Endodermal cell (in vitro differentiated cells): ENCODE measurements around the gene LDHD. TPM values are rescaled to one million over a fixed set of nuclear protein-coding genes. Genes with fewer than 3 reads are reported as not detected.

Experiments used
- DNase-seq: peaks from one replicate; pipeline ENCODE4 v3.0.0-alpha.2; 2017
- H3K27ac ChIP-seq: 2 replicates; pipeline ENCODE4 v1.5.1; 2013; ENCODE audit warnings: mild to moderate bottlenecking, low read depth, low read length, moderate library complexity
- H3K27me3 ChIP-seq: 2 replicates; pipeline ENCODE4 v1.6.1; 2013; ENCODE audit warnings: mild to moderate bottlenecking, low read length, moderate library complexity; ENCODE audit not compliant: insufficient read depth, control insufficient read depth, poor library complexity, severe bottlenecking
- H3K36me3 ChIP-seq: 2 replicates; pipeline ENCODE4 v1.7.0; 2013; ENCODE audit warnings: mild to moderate bottlenecking, low read length, moderate library complexity; ENCODE audit not compliant: control insufficient read depth, insufficient read depth
- H3K4me1 ChIP-seq: one replicate; pipeline ENCODE4 v1.7.0; 2013; ENCODE audit warnings: low read length; ENCODE audit not compliant: control insufficient read depth, insufficient read depth
- H3K4me3 ChIP-seq: 2 replicates; pipeline ENCODE4 v1.5.1; 2013; ENCODE audit warnings: mild to moderate bottlenecking, low read length, moderate library complexity
- H3K9ac ChIP-seq: 2 replicates; pipeline ENCODE4 v1.6.1; 2013; ENCODE audit warnings: mild to moderate bottlenecking, low read length, moderate library complexity; ENCODE audit not compliant: poor library complexity, severe bottlenecking; ENCODE audit errors: extremely low read depth
- H3K9me3 ChIP-seq: 2 replicates; pipeline ENCODE4 v1.6.1; 2013; ENCODE audit warnings: mild to moderate bottlenecking, low read length, moderate library complexity; ENCODE audit not compliant: control insufficient read depth
- H3K27ac Mint-ChIP-seq: 2 replicates; pipeline ENCODE4 v1.8.0; 2020; ENCODE audit warnings: mixed read lengths
- H3K27me3 Mint-ChIP-seq: 2 replicates; pipeline ENCODE4 v1.8.0; 2021; ENCODE audit warnings: mild to moderate bottlenecking, mixed read lengths; ENCODE audit not compliant: insufficient read depth
- H3K36me3 Mint-ChIP-seq: 2 replicates; pipeline ENCODE4 v1.8.0; 2020; ENCODE audit warnings: low read depth, mixed read lengths
- H3K4me1 Mint-ChIP-seq: 2 replicates; pipeline ENCODE4 v1.8.0; 2020; ENCODE audit warnings: mixed read lengths
- H3K4me3 Mint-ChIP-seq: 2 replicates; pipeline ENCODE4 v1.8.0; 2020; ENCODE audit warnings: mild to moderate bottlenecking, moderate library complexity, mixed read lengths
- H3K9me3 Mint-ChIP-seq: 2 replicates; pipeline ENCODE4 v1.8.0; 2020; ENCODE audit warnings: mild to moderate bottlenecking, mixed read lengths
- WGBS, 2 experiments: methylation state at CpG; one replicate each; pipeline versions ENCODE4 v1.1.5 to v1.1.7; 2013; ENCODE audit warnings: missing lambda C conversion rate in 2 of 2, mixed read lengths in 1 of 2; ENCODE audit not compliant: insufficient coverage in 1 of 2, insufficient read length in 1 of 2; 5-methylcytosine and 5-hydroxymethylcytosine counted together
- total RNA-seq, 2 donors: library from RNA; stranded (reverse); fragmentation: NEBNext Ultra II Directional in 1 of 2; extraction: Animal tissue kit (Norgen Biotek cat#: 25700) in 1 of 2; gene quantifications; 2 replicates in 1 of 2; 3 replicates in 1 of 2; pipeline ENCODE4 v1.2.1, GENCODE V29; 2021
- TF ChIP-seq, protein P1 (sequence below): fragments of 200-600 bp; sonication (generic); conservative IDR thresholded peaks from 2 replicates; pipeline ENCODE4 v1.5.0; 2021; ENCODE audit warnings: antibody characterized with exemption, mild to moderate bottlenecking

The LDHD gene
- total RNA-seq, 2 donors from 2014 or later = 1.4 to 4.3 TPM

GRCh38 chr16:75065149-75065505 is 51.5 kb downstream of the LDHD start:
- peak overlapping the region; percentile 75 for H3K27ac Mint-ChIP-seq
- no peaks in the 10 kb centered on the region for H3K27me3 ChIP-seq
- no peaks in the 10 kb centered on the region for H3K4me1 ChIP-seq
- 96% methylated on average over 7 to 10 of the region's 10 CpGs for WGBS, 2 experiments
- TF ChIP-seq, protein P1, sequence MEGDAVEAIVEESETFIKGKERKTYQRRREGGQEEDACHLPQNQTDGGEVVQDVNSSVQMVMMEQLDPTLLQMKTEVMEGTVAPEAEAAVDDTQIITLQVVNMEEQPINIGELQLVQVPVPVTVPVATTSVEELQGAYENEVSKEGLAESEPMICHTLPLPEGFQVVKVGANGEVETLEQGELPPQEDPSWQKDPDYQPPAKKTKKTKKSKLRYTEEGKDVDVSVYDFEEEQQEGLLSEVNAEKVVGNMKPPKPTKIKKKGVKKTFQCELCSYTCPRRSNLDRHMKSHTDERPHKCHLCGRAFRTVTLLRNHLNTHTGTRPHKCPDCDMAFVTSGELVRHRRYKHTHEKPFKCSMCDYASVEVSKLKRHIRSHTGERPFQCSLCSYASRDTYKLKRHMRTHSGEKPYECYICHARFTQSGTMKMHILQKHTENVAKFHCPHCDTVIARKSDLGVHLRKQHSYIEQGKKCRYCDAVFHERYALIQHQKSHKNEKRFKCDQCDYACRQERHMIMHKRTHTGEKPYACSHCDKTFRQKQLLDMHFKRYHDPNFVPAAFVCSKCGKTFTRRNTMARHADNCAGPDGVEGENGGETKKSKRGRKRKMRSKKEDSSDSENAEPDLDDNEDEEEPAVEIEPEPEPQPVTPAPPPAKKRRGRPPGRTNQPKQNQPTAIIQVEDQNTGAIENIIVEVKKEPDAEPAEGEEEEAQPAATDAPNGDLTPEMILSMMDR = no peak
- no peaks in the 10 kb centered on the region for H3K36me3 Mint-ChIP-seq
- H3K4me1 Mint-ChIP-seq = peaks cover 26% of the 10 kb centered on the region
- no peaks in the 10 kb centered on the region for H3K9me3 Mint-ChIP-seq
- H3K9ac ChIP-seq = no peak overlapping the region
- no peaks in the 10 kb centered on the region for H3K36me3 ChIP-seq
- H3K27ac ChIP-seq = no peak overlapping the region
- H3K4me3 ChIP-seq = no peak overlapping the region
- H3K9me3 ChIP-seq = no peaks in the 10 kb centered on the region
- H3K4me3 Mint-ChIP-seq = no peak overlapping the region
- DNase-seq = no peak
- H3K27me3 Mint-ChIP-seq = no peaks in the 10 kb centered on the region

GRCh38 chr16:75064403-75065148 is 52.0 kb downstream of the LDHD start:
- DNase-seq = no peak
- no peaks in the 10 kb centered on the region for H3K4me1 ChIP-seq

DNA sequence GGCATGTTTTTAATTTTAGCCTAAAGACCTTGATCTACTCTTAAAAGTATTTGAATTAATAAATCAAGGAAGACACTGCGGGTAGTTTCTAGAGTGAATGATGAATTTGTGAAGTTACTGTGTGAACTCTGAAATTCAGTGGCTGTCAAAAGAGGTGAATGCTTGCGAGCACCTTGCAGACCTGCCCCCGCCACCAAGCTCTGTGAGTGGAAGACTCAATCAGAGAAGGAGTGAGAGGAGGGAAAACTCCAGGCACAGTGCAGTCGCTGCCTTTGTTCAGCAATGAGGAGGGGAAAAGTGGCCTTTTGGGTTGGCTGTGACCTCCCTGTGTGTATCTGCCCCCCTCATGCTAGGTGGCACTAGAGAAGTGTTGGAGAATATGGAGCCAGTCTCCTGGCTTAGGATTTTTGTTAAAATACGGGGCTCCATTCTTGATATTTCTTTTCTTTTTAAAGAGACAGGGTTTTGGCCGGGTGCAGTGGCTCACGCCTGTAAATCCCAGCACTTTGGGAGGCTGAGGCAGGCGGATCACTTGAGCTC is 53.0 kb downstream of the LDHD start:
- Mint-ChIP-seq H3K27me3 (no peaks in the 10 kb centered on the region), H3K4me1 (peaks cover 24% of the 10 kb centered on the region), H3K4me3 (no peak overlapping the region), H3K27ac (peak overlapping the region; percentile 17), H3K36me3 (peaks cover 6% of the 10 kb centered on the region), H3K9me3 (no peaks in the 10 kb centered on the region)
- H3K4me3 ChIP-seq = no peak overlapping the region
- WGBS, 2 experiments = 92 to 94% methylated on average over 6 to 8 of the region's 8 CpGs
- no peaks in the 10 kb centered on the region for H3K4me1 ChIP-seq
- no peak overlapping the region for H3K9ac ChIP-seq
- H3K9me3 ChIP-seq = no peaks in the 10 kb centered on the region
- no peaks in the 10 kb centered on the region for H3K36me3 ChIP-seq
- TF ChIP-seq, protein P1 = no peak
- H3K27me3 ChIP-seq = no peaks in the 10 kb centered on the region
- DNase-seq = no peak
- no peak overlapping the region for H3K27ac ChIP-seq

More at GRCh38 chr16:75064403-75065148, 52.0 kb downstream of the LDHD start:
- Mint-ChIP-seq H3K9me3 (no peaks in the 10 kb centered on the region), H3K4me1 (peaks cover 22% of the 10 kb centered on the region), H3K4me3 (no peak overlapping the region), H3K27me3 (no peaks in the 10 kb centered on the region), H3K36me3 (peaks cover 2% of the 10 kb centered on the region), H3K27ac (no peak overlapping the region)
- Histone ChIP-seq H3K27ac (no peak overlapping the region), H3K9me3 (no peaks in the 10 kb centered on the region), H3K9ac (no peak overlapping the region), H3K27me3 (no peaks in the 10 kb centered on the region), H3K36me3 (no peaks in the 10 kb centered on the region), H3K4me3 (no peak overlapping the region)
- TF ChIP-seq, protein P1 = no peak
- 91 to 95% methylated on average over 9 to 14 of the region's 15 CpGs for WGBS, 2 experiments
